Loucy (cell line): ENCODE measurements around the gene NUDT4.

ENCODE experiments used
- H2AFZ ChIP-seq: fragments of 200-600 bp; sonication (generic); 2 replicates; pipeline ENCODE4 v1.6.0; 2016; ENCODE audit warnings: antibody characterized with exemption, mild to moderate bottlenecking, low read length, moderate library complexity
- H3F3A ChIP-seq: fragments of 200-600 bp; 2 replicates; pipeline ENCODE4 v1.6.0; 2016; ENCODE audit warnings: antibody characterized with exemption, low read depth, mild to moderate bottlenecking
- H3K27me3 ChIP-seq: fragments of 200-600 bp; sonication (generic); 2 replicates; pipeline ENCODE4 v1.6.1; 2014; ENCODE audit warnings: low read length, mild to moderate bottlenecking; ENCODE audit not compliant: insufficient read depth, poor library complexity, severe bottlenecking
- H3K36me3 ChIP-seq: fragments of 200-600 bp; sonication (generic); 2 replicates; pipeline ENCODE4 v1.6.1; 2016; ENCODE audit warnings: low read length; ENCODE audit not compliant: insufficient read depth
- H3K4me1 ChIP-seq: fragments of 200-600 bp; sonication (generic); 2 replicates; pipeline ENCODE4 v1.5.1; 2014; ENCODE audit warnings: low read length, mild to moderate bottlenecking; ENCODE audit not compliant: insufficient read depth, poor library complexity, severe bottlenecking
- H3K4me2 ChIP-seq: fragments of 200-600 bp; sonication (generic); 2 replicates; pipeline ENCODE4 v1.6.0; 2014; ENCODE audit warnings: antibody characterized with exemption, low read length, low read depth, mild to moderate bottlenecking; ENCODE audit not compliant: poor library complexity, severe bottlenecking
- H3K4me3 ChIP-seq: fragments of 200-600 bp; sonication (generic); 2 replicates; pipeline ENCODE4 v1.5.1; 2014; ENCODE audit warnings: low read length, mild to moderate bottlenecking, mixed read lengths; ENCODE audit not compliant: poor library complexity, severe bottlenecking
- H3K79me2 ChIP-seq: fragments of 200-600 bp; sonication (generic); 2 replicates; pipeline ENCODE4 v1.6.1; 2014; ENCODE audit warnings: low read length; ENCODE audit not compliant: insufficient read depth
- H3K9ac ChIP-seq: fragments of 200-600 bp; sonication (generic); 2 replicates; pipeline ENCODE4 v1.6.0; 2014; ENCODE audit warnings: mild to moderate bottlenecking, low read depth, low read length, moderate library complexity; ENCODE audit not compliant: poor library complexity, severe bottlenecking
- H3K9me2 ChIP-seq: fragments of 200-600 bp; sonication (generic); replicated peaks from 2 replicates; pipeline ENCODE4 v1.6.1; 2016; ENCODE audit warnings: low read depth, low read length, mixed read lengths
- H3K9me3 ChIP-seq: fragments of 200-600 bp; sonication (generic); 2 replicates; pipeline ENCODE4 v1.6.1; 2014; ENCODE audit warnings: mild to moderate bottlenecking, antibody characterized with exemption, low read length, low read depth; ENCODE audit not compliant: insufficient read depth
- H4K20me1 ChIP-seq: fragments of 200-600 bp; sonication (generic); 2 replicates; pipeline ENCODE4 v1.6.0; 2014; ENCODE audit warnings: antibody characterized with exemption, low read length, mild to moderate bottlenecking; ENCODE audit not compliant: insufficient read depth, poor library complexity, severe bottlenecking
- CTCF ChIP-seq: fragments of 200-600 bp; sonication (generic); conservative IDR thresholded peaks from 2 replicates; pipeline ENCODE4 v1.5.1; 2014; ENCODE audit warnings: mild to moderate bottlenecking, antibody characterized with exemption, low read length
- EZH2phosphoT487 ChIP-seq: fragments of 200-600 bp; IDR thresholded peaks from 2 replicates; pipeline ENCODE4 v1.6.1; 2018; ENCODE audit warnings: antibody characterized with exemption, mild to moderate bottlenecking, moderate library complexity, borderline replicate concordance

Gene NUDT4

GRCh38 chr12:93419388-93420034, 41.8 kb downstream of the NUDT4 start:
- Histone ChIP-seq H3K27me3 (no peaks in the 10 kb centered on the region), H2AFZ (no peak overlapping the region), H3K4me2 (no peak overlapping the region), H3K79me2 (peaks cover 100% of the 10 kb centered on the region), H3K36me3 (no peaks in the 10 kb centered on the region), H3K9ac (no peak overlapping the region), H3K9me2 (no peaks in the 10 kb centered on the region), H3K4me3 (no peak overlapping the region), H4K20me1 (peaks cover 95% of the 10 kb centered on the region), H3K9me3 (no peaks in the 10 kb centered on the region), H3F3A (no peaks in the 10 kb centered on the region), H3K4me1 (peaks cover 16% of the 10 kb centered on the region)
- peak; percentile 72 for TF ChIP-seq CTCF
- no peak for TF ChIP-seq EZH2phosphoT487

GRCh38 chr12:93422050-93422449, 44.3 kb downstream of the NUDT4 start:
- Histone ChIP-seq H3K9me3 (no peaks in the 10 kb centered on the region), H3K4me3 (no peak overlapping the region), H3K79me2 (peaks cover 100% of the 10 kb centered on the region), H3K27me3 (no peaks in the 10 kb centered on the region), H4K20me1 (peaks cover 95% of the 10 kb centered on the region), H3F3A (no peaks in the 10 kb centered on the region), H3K4me2 (no peak overlapping the region), H3K9ac (no peak overlapping the region), H3K36me3 (no peaks in the 10 kb centered on the region), H3K9me2 (no peaks in the 10 kb centered on the region), H2AFZ (no peak overlapping the region), H3K4me1 (peaks cover 18% of the 10 kb centered on the region)
- no peak for TF ChIP-seq CTCF
- TF ChIP-seq EZH2phosphoT487 = no peak

- Histone ChIP-seq H3K9me3 (no peaks in the 10 kb centered on the region), H3K9me2 (no peaks in the 10 kb centered on the region), H3K27me3 (no peaks in the 10 kb centered on the region), H3F3A (no peaks in the 10 kb centered on the region), H3K36me3 (no peaks in the 10 kb centered on the region), H3K79me2 (peaks cover 100% of the 10 kb centered on the region), H3K4me1 (peaks cover 16% of the 10 kb centered on the region), H3K4me2 (no peak overlapping the region), H3K9ac (no peak overlapping the region), H4K20me1 (peaks cover 90% of the 10 kb centered on the region), H3K4me3 (no peak overlapping the region), H2AFZ (no peak overlapping the region)
- TF ChIP-seq CTCF (no peak), EZH2phosphoT487 (no peak)
Measured at GRCh38 chr12:93425736-93426411, 48.1 kb downstream of the NUDT4 start.
